Epithelial cell of proximal tubule (primary cell): ENCODE measurements around the gene SCN4B. TPM values are rescaled to one million over a fixed set of nuclear protein-coding genes. Genes with fewer than 3 reads are reported as not detected.
"Not testable (repeated sequence)": the region's sequence is repeated elsewhere in the genome, so short reads cannot be mapped to it uniquely, and the experiment has no call there.

Experiments
- DNase-seq: peaks from one replicate; pipeline ENCODE4 v3.0.0-alpha.2; 2011; ENCODE audit warnings: low read depth
- H3K4me3 ChIP-seq: 2 replicates; pipeline ENCODE4 v1.5.1; 2011; ENCODE audit warnings: low read depth, mild to moderate bottlenecking, low read length
- total RNA-seq: library from RNA; depleted of rRNA; stranded (reverse); fragments of >200 nt; gene quantifications from 2 replicates; pipeline ENCODE4 v1.2.3, GENCODE V29; 2015
- TF ChIP-seq, protein P1 (sequence below): conservative IDR thresholded peaks from 2 replicates; pipeline ENCODE4 v1.5.1; 2012; ENCODE audit warnings: low read depth, mild to moderate bottlenecking, low read length

SCN4B gene
- total RNA-seq, 1 donor from 2014 or later: under 0.01 TPM

DNA sequence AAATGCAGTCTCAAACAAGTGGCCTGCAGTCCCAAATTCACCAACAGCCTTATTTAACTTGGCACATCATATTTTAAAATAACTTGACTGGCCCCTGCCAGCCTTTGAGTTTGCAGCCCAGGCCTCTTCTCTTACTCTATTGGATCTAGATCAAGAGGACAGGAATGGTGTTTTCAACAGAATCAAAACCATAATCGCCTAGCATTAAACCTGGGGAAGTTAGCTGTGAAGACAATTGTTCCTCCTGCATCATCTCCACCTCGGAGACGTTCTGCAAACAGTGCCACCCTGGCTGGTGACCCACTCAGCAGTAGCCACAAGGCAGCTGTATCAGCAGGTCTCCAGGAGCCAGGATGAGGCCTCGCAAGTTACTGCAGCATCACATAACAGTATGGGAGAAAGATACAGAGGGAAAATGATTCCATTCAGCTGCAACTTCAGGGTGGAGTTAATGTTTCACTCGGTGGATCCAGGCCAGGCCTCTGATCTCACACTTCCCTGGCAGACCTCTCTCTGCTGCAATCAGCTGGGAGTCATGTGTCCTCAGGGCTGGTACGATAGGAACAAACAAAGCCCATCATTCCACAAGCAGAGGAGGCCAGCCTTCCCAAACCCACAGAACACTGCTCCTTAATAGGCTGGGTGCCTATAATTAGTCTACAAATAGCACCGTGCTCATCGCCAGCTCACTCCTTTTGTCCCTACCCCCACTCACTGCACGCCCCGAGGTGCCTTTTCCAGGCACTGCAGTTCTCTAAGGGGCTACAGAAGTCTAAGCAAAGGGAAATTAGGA, 42.4 kb upstream of the SCN4B start:
- TF ChIP-seq, protein P1, sequence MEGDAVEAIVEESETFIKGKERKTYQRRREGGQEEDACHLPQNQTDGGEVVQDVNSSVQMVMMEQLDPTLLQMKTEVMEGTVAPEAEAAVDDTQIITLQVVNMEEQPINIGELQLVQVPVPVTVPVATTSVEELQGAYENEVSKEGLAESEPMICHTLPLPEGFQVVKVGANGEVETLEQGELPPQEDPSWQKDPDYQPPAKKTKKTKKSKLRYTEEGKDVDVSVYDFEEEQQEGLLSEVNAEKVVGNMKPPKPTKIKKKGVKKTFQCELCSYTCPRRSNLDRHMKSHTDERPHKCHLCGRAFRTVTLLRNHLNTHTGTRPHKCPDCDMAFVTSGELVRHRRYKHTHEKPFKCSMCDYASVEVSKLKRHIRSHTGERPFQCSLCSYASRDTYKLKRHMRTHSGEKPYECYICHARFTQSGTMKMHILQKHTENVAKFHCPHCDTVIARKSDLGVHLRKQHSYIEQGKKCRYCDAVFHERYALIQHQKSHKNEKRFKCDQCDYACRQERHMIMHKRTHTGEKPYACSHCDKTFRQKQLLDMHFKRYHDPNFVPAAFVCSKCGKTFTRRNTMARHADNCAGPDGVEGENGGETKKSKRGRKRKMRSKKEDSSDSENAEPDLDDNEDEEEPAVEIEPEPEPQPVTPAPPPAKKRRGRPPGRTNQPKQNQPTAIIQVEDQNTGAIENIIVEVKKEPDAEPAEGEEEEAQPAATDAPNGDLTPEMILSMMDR: no peak
- H3K4me3 ChIP-seq: no peak overlapping the region
- DNase-seq: peak; percentile 88

DNA sequence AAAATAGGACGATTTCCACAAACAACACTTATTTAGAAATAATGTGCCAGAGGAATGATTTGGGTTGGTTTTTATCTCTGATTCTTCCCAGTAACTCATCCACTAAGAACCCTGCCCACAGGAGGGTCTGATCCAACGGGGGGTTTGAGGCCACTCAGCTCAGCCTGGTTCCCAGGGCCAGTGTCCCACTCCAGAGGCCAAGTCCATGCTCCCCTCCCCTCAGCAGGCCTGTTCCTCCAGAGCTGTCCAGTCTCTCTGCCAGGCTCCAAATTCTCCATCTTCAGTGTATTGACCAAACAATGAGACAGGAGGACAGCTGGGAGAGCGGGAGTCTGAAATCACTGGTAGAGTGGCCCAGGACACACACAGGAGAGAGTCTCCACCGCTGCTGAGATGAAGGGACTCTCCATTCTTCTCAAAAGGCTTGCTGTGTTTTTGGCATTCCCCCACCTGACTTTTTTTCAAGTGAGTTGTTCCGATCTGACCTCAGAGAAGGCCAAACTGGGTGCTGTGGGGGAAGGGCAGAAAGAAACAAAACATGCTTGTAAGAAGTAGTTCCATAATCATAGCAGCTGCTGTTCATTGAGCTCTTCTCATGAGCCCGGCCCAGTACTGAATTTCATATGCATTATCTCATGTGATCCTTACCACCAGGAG, 41.4 kb upstream of the SCN4B start:
- no peak for DNase-seq
- TF ChIP-seq, protein P1: no peak
- H3K4me3 ChIP-seq: no peak overlapping the region

DNA sequence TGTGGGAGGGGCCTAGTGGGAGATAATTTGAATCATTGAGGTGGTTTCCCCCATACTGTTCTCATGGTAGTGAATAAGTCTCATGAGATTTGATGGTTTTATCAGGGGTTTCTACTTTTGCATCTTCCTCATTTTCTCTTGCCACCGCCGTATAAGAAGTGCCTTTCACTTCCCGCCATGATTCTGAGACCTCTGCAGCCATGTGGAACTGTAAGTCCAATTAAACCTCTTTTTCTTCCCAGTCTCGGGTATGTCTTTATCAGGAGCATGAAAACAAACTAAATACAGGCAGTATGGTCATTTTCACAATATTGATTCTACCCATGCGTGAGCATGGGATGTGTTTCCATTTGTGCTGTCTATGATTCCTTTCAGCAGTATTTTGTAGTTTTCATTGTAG, 40.2 kb upstream of the SCN4B start:
- DNase-seq, H3K4me3 ChIP-seq: not testable (repeated sequence)

DNA sequence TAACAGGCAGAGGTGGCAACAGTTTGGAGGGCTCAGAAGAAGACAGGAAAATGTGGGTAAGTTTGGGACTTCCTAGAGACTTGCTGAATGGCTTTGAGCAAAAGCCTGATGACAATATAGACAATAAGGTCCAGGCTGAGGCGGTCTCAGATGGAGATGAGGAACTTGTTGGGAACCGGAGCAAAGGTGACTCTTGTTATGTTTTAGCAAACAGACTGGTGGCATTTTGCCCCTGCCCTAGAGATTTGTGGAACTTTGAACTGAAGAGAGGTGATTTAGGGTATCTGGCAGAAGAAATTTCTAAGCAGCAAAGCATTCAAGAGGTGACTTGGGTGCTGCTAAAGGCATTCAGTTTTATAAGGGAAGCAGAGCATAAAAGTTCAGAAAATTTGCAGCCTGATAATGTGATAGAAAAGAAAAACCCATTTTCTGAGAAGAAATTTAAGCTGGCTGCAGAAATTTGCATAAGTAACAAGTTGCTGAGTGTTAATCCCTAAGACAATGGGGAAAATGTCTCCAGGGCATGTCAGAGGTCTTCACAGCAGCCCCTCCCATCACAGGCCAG, 38.4 kb upstream of the SCN4B start:
- H3K4me3 ChIP-seq, DNase-seq: not testable (repeated sequence)

DNA sequence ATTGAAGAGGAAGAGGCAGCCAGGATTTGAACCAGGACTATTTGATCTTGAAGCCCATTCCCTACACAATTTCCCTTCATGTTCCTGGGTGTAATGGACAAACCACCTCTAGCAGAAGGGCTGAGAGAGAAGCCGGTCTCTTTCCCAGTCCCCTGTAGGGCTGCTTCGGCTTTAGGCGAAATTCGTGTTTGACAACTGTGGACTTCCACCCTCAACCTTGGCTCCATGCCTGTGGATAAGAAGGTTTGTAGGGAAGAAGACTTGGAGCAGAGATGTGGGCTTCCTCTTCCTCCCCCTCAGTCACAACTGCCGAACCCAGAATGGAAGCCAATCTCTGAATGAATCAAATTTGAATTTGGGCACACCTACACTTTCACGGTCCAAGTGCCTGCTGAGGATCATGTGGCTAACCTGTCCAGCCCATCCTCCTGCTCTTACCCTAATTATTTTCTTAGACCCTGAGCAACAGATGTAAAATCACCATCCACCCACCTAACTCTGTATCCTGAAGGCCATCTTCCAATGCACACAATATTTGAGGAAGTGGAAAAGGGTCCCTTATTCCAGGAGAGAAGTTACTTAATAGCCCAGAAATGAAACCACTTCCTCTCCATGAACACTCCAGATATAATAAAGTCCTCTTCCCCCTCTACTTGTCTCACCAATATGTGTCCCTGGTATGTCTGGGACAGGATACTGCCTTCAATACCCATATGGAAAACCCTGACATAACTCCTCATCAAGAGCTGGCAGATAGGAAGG, 33.9 kb upstream of the SCN4B start:
- no peak for DNase-seq
- no peak overlapping the region for H3K4me3 ChIP-seq
- TF ChIP-seq, protein P1: no peak

DNA sequence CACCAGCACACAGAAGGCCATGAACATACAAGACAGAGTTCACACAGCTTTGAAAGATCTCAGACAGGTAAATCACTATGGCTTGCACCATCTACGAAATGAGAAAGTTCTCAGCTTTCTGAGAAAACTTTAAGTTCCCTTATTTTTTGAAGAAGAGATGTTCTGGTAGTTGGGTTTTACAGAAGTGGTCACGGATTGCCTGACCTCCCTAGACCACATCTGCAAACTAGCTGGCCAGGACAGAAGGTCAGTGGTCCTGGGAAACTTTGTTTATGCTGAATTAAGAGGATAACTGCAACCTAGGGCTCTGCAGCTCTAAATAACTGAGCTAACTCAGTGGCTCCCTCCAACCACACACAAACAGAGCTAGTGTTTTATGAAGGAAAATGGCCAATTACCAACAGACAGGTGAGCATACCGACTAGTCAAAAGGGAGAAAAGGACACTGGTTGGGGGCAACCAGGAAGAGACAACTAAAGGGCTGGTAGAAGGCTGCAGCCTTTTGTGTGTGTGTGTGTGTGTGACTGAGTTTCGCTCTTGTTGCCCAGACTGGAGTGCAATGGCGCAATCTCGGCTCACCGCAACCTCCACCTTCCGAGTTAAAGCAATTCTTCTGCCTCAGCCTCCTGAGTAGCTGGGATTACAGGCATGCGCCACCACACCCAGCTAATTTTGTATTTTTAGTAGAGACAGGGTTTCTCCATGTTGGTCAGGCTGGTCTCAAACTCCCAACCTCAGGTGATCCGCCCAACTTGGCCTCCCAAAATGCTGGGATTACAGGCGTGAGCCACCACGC, 32.4 kb upstream of the SCN4B start:
- TF ChIP-seq, protein P1: no peak
- no peak overlapping the region for H3K4me3 ChIP-seq
- no peak for DNase-seq

DNA sequence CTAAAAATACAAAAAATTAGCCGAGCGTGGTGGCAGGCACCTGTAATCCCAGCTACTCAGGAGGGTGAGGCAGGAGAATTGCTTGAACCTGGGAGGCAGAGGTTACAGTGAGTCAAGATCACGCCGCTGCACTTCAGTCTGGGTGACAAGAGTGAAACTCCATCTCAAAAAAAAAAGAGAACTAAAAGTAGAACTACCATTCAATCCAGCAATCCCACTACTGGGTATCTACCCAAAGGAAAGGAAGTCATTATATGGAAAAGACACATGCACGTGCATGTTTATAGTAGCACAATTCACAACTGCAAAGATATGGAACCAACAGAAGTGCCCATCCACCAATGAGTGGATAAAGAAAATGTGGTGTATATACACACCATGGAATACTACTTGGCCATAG, 31.1 kb upstream of the SCN4B start:
- DNase-seq, H3K4me3 ChIP-seq: not testable (repeated sequence)

DNA sequence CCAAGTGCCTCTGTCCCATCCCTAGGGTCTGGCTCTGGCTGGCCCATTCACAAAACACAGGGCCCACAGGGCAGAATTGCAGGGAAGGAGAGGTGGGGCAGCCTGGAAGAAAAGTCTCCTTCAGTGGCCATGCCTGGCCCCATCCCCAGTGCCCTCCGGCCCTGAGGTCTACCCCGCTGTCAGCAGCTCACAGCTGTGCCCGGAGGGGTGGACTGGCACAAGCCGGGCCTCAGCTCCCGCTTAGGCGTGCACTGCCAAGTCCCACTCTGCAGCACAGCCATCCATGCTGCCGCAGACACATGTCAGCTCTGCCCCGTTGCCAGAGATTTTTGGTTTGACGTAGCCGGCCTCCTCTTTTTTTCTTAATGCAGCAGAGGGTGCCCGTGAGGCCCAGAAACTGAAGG, 27.7 kb upstream of the SCN4B start:
- TF ChIP-seq, protein P1: no peak
- H3K4me3 ChIP-seq: no peak overlapping the region
- no peak for DNase-seq
